Loucy (cell line): ENCODE results near the gene ANO2.

Source experiments
- H2AFZ ChIP-seq: fragments of 200-600 bp; sonication (generic); 2 replicates; pipeline ENCODE4 v1.6.0; 2016; ENCODE audit warnings: antibody characterized with exemption, mild to moderate bottlenecking, low read length, moderate library complexity
- H3F3A ChIP-seq: fragments of 200-600 bp; 2 replicates; pipeline ENCODE4 v1.6.0; 2016; ENCODE audit warnings: antibody characterized with exemption, low read depth, mild to moderate bottlenecking
- H3K27me3 ChIP-seq: fragments of 200-600 bp; sonication (generic); 2 replicates; pipeline ENCODE4 v1.6.1; 2014; ENCODE audit warnings: low read length, mild to moderate bottlenecking; ENCODE audit not compliant: insufficient read depth, poor library complexity, severe bottlenecking
- H3K36me3 ChIP-seq: fragments of 200-600 bp; sonication (generic); 2 replicates; pipeline ENCODE4 v1.6.1; 2016; ENCODE audit warnings: low read length; ENCODE audit not compliant: insufficient read depth
- H3K4me1 ChIP-seq: fragments of 200-600 bp; sonication (generic); 2 replicates; pipeline ENCODE4 v1.5.1; 2014; ENCODE audit warnings: low read length, mild to moderate bottlenecking; ENCODE audit not compliant: insufficient read depth, poor library complexity, severe bottlenecking
- H3K4me2 ChIP-seq: fragments of 200-600 bp; sonication (generic); 2 replicates; pipeline ENCODE4 v1.6.0; 2014; ENCODE audit warnings: antibody characterized with exemption, low read length, low read depth, mild to moderate bottlenecking; ENCODE audit not compliant: poor library complexity, severe bottlenecking
- H3K4me3 ChIP-seq: fragments of 200-600 bp; sonication (generic); 2 replicates; pipeline ENCODE4 v1.5.1; 2014; ENCODE audit warnings: low read length, mild to moderate bottlenecking, mixed read lengths; ENCODE audit not compliant: poor library complexity, severe bottlenecking
- H3K79me2 ChIP-seq: fragments of 200-600 bp; sonication (generic); 2 replicates; pipeline ENCODE4 v1.6.1; 2014; ENCODE audit warnings: low read length; ENCODE audit not compliant: insufficient read depth
- H3K9ac ChIP-seq: fragments of 200-600 bp; sonication (generic); 2 replicates; pipeline ENCODE4 v1.6.0; 2014; ENCODE audit warnings: mild to moderate bottlenecking, low read depth, low read length, moderate library complexity; ENCODE audit not compliant: poor library complexity, severe bottlenecking
- H3K9me2 ChIP-seq: fragments of 200-600 bp; sonication (generic); replicated peaks from 2 replicates; pipeline ENCODE4 v1.6.1; 2016; ENCODE audit warnings: low read depth, low read length, mixed read lengths
- H3K9me3 ChIP-seq: fragments of 200-600 bp; sonication (generic); 2 replicates; pipeline ENCODE4 v1.6.1; 2014; ENCODE audit warnings: mild to moderate bottlenecking, antibody characterized with exemption, low read length, low read depth; ENCODE audit not compliant: insufficient read depth
- H4K20me1 ChIP-seq: fragments of 200-600 bp; sonication (generic); 2 replicates; pipeline ENCODE4 v1.6.0; 2014; ENCODE audit warnings: antibody characterized with exemption, low read length, mild to moderate bottlenecking; ENCODE audit not compliant: insufficient read depth, poor library complexity, severe bottlenecking
- EZH2phosphoT487 ChIP-seq: fragments of 200-600 bp; IDR thresholded peaks from 2 replicates; pipeline ENCODE4 v1.6.1; 2018; ENCODE audit warnings: antibody characterized with exemption, mild to moderate bottlenecking, moderate library complexity, borderline replicate concordance
- TF ChIP-seq, protein P1 (sequence below): fragments of 200-600 bp; sonication (generic); conservative IDR thresholded peaks from 2 replicates; pipeline ENCODE4 v1.5.1; 2014; ENCODE audit warnings: mild to moderate bottlenecking, antibody characterized with exemption, low read length

ANO2 gene

DNA sequence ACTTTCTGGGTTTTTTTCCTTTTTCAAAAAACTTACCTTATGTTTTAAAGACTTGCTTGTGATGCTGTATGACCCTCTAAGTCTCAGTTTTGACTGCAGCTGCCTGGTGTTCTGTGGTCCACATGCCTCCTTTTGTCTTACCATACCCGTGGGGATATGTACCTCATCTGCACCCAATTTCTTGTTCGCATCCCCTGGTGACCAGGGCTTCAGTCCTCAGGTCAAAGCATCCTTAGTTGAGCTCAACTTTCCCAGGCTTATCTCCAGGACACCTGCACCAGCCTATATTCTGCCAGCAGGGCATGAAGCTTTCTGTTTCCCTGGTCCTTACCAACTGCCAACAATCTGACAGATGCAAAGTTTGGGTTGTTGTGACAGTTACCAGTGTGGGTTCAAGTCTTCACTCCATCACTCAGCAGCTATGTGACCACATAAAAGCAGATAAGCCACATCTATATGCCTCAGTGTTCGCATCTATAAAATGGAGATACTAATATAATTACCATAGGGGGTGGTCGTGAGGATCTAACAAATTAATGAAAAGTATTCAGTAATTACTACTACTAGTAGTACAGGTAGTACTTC, 419.2 kb downstream of the ANO2 start:
- no peaks in the 10 kb centered on the region for H3K9me3 ChIP-seq
- H4K20me1 ChIP-seq, result no peaks in the 10 kb centered on the region
- no peaks in the 10 kb centered on the region for H3K79me2 ChIP-seq
- H2AFZ ChIP-seq, result no peak overlapping the region
- peaks cover 9% of the 10 kb centered on the region for H3K27me3 ChIP-seq
- H3K36me3 ChIP-seq, result no peaks in the 10 kb centered on the region
- TF ChIP-seq EZH2phosphoT487, result no peak
- TF ChIP-seq, protein P1, sequence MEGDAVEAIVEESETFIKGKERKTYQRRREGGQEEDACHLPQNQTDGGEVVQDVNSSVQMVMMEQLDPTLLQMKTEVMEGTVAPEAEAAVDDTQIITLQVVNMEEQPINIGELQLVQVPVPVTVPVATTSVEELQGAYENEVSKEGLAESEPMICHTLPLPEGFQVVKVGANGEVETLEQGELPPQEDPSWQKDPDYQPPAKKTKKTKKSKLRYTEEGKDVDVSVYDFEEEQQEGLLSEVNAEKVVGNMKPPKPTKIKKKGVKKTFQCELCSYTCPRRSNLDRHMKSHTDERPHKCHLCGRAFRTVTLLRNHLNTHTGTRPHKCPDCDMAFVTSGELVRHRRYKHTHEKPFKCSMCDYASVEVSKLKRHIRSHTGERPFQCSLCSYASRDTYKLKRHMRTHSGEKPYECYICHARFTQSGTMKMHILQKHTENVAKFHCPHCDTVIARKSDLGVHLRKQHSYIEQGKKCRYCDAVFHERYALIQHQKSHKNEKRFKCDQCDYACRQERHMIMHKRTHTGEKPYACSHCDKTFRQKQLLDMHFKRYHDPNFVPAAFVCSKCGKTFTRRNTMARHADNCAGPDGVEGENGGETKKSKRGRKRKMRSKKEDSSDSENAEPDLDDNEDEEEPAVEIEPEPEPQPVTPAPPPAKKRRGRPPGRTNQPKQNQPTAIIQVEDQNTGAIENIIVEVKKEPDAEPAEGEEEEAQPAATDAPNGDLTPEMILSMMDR, result no peak
- H3K4me3 ChIP-seq, result no peak overlapping the region
- no peaks in the 10 kb centered on the region for H3F3A ChIP-seq
- no peaks in the 10 kb centered on the region for H3K4me1 ChIP-seq
- no peak overlapping the region for H3K4me2 ChIP-seq
- H3K9ac ChIP-seq, result no peak overlapping the region
- no peaks in the 10 kb centered on the region for H3K9me2 ChIP-seq

DNA sequence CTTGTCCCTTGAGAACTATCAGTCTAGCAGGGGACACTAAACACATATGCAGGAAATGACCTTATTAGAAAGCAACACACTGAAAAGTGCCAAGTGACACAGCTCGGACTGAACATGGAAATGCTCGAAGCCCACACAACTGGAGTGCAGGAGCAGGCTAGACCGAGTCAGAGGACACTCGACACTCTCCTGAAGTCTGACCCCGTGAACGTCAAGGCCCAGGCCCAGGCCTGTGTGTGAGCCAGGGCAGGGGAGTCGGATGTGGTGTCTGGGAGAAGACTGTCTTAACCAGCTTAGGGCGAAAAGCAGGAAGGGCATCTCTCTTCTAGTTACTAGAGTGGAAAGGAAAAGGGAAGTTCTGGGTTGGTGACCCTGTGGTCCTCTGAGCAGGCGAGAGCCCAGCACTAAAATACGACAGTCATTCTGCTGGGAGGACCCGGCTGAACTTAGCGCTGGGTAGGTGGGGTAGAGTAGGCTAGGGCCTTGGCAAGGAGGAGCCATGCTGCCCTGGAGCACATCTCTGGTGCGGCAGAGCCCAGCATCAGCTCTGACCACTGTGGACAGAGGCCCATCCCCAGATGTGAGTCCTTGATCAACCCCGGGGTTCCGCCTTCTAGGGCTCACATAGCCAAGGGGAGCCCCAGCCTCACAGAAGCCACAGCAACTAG, 420.2 kb downstream of the ANO2 start:
- Histone ChIP-seq H3K27me3 (peaks cover 4% of the 10 kb centered on the region), H3K79me2 (no peaks in the 10 kb centered on the region), H3K4me3 (no peak overlapping the region), H3F3A (no peaks in the 10 kb centered on the region), H4K20me1 (no peaks in the 10 kb centered on the region), H3K4me1 (no peaks in the 10 kb centered on the region), H3K4me2 (no peak overlapping the region), H3K36me3 (no peaks in the 10 kb centered on the region), H2AFZ (no peak overlapping the region), H3K9ac (no peak overlapping the region), H3K9me2 (no peaks in the 10 kb centered on the region), H3K9me3 (no peaks in the 10 kb centered on the region)
- TF ChIP-seq, protein P1, result no peak
- TF ChIP-seq EZH2phosphoT487, result no peak

DNA sequence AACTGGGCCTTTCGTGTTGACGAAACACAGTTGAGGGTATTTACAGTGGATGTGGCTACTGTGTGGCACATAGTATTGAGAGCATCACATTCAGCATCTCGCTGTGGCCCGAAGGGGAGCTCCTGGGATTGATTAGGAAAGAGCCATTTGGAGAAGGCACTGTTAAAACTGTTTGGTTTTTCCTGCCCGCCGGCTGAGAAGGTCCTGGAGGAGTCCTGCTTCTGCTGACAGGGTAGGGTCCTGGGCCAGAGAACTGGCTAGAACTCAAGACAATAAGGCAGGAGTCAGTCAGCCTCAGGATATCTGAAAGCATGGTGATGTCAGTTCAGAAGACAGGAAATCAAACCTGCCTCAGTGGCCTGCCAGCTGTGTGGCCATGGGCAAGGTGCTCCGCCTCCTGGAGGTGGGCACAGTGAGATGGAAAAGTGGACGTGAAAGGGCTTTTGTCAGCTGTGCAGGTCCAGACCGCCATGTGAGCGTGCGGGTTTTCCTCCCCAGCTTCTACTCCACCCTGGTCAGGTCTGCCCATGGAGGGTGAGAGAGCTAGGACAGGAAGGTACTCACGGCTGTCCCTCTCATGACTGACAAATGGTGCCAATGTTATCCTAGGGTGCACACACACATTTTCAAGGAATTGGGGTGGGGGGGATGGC, 420.8 kb downstream of the ANO2 start:
- Histone ChIP-seq H3K9me3 (no peaks in the 10 kb centered on the region), H3K9me2 (no peaks in the 10 kb centered on the region), H3K27me3 (peaks cover 4% of the 10 kb centered on the region), H4K20me1 (no peaks in the 10 kb centered on the region), H3K79me2 (no peaks in the 10 kb centered on the region), H3K36me3 (no peaks in the 10 kb centered on the region), H3K4me2 (no peak overlapping the region), H3K4me1 (no peaks in the 10 kb centered on the region), H3F3A (no peaks in the 10 kb centered on the region), H2AFZ (no peak overlapping the region), H3K9ac (no peak overlapping the region), H3K4me3 (no peak overlapping the region)
- TF ChIP-seq EZH2phosphoT487, result no peak
- TF ChIP-seq, protein P1, result no peak
